Kidney (tissue), 14 donors: ENCODE data around the gene NR3C2. TPM values are rescaled to one million over a fixed set of nuclear protein-coding genes. Genes with fewer than 3 reads are reported as not detected.
A peak's percentile ranks its signal among the peaks of the same experiment; 100 is the strongest.

Source experiments
- DNase-seq, 5 donors: peaks; one replicate each; pipeline ENCODE4 v3.0.0-alpha.2; 2013 to 2020
- FAIRE-seq: peaks from 2 replicates; lab custom pipeline; 2012; peaks lifted over from hg19 to GRCh38; lab: Jason Lieb, UNC
- H3K27ac ChIP-seq, 2 donors: one replicate each; pipeline ENCODE4 v1.7.0; 2013; ENCODE audit warnings: low read depth in 2 of 2, low read length in 2 of 2, inconsistent platforms in 1 of 2
- H3K27me3 ChIP-seq: one replicate; pipeline ENCODE4 v1.7.1; 2013; ENCODE audit warnings: low read length, inconsistent platforms; ENCODE audit not compliant: control insufficient read depth, insufficient read depth
- H3K36me3 ChIP-seq, 3 donors: one replicate each; pipeline versions ENCODE4 v1.7.0 to v1.7.1; 2013; ENCODE audit warnings: low read length in 3 of 3, control low read depth in 1 of 3, inconsistent platforms in 1 of 3; ENCODE audit not compliant: insufficient read depth in 3 of 3, control insufficient read depth in 2 of 3
- H3K4me1 ChIP-seq, 3 donors: one replicate each; pipeline versions ENCODE4 v1.7.0 to v1.7.1; 2013; ENCODE audit warnings: low read length in 3 of 3, inconsistent platforms in 1 of 3, low read depth in 1 of 3; ENCODE audit not compliant: control insufficient read depth in 2 of 3, insufficient read depth in 2 of 3
- H3K4me3 ChIP-seq, 3 donors: one replicate each; pipeline versions ENCODE4 v1.7.0 to v1.8.1; 2013; ENCODE audit warnings: low read length in 3 of 3, control low read depth in 1 of 3, inconsistent platforms in 1 of 3
- H3K9ac ChIP-seq, 3 donors: one replicate each; pipeline versions ENCODE4 v1.7.0 to v1.7.1; 2013; ENCODE audit warnings: low read length in 3 of 3, control low read depth in 1 of 3, inconsistent platforms in 1 of 3
- H3K9me3 ChIP-seq, 3 donors: one replicate each; pipeline versions ENCODE4 v1.7.0 to v1.7.1; 2013; ENCODE audit warnings: low read length in 3 of 3, control low read depth in 1 of 3, inconsistent platforms in 1 of 3; ENCODE audit not compliant: control insufficient read depth in 2 of 3, insufficient read depth in 1 of 3
- intact Hi-C: fragments of 100-400 bp; cut with DNase I; formaldehyde crosslinking; loops from one replicate; pipeline ENCODE4 v1.11.1; 2022
- polyA plus RNA-seq: library from polyadenylated mRNA; stranded (reverse); fragments of 350-450 nt; fragmentation: Illumina TruSeq; extraction: RNeasy Lipid Tissue Mini Kit (QIAGEN cat#74804); gene quantifications from one replicate; pipeline ENCODE4 v1.2.3, GENCODE V29; 2014; ENCODE audit warnings: low read depth, low replicate concordance; ENCODE audit not compliant: insufficient read depth
- total RNA-seq: library from RNA; stranded (reverse); fragmentation: NEBNext Ultra II Directional; extraction: Animal tissue kit (Norgen Biotek cat#: 25700); gene quantifications from one replicate; pipeline ENCODE4 v1.2.1, GENCODE V29; 2021
- TF ChIP-seq, protein P1 (sequence below): IDR thresholded peaks from 3 replicates; pipeline ENCODE4 v1.5.1; 2012; ENCODE audit warnings: mild to moderate bottlenecking, moderate library complexity, borderline replicate concordance; ENCODE audit not compliant: insufficient read depth; ENCODE audit errors: extremely low read depth
- donor health status: control.
- donor health status: control.
- donor health status: control.
- donor health status: control.
- donor health status: control.
- donor health status: DM: yes; HTN: yes; CAD: no.
- donor health status: Normal renal cell carcinoma (clear cell type).

The NR3C2 gene
- total and polyA plus RNA-seq, 2 donors from 2014 or later = 8.7 to 43.4 TPM

DNA sequence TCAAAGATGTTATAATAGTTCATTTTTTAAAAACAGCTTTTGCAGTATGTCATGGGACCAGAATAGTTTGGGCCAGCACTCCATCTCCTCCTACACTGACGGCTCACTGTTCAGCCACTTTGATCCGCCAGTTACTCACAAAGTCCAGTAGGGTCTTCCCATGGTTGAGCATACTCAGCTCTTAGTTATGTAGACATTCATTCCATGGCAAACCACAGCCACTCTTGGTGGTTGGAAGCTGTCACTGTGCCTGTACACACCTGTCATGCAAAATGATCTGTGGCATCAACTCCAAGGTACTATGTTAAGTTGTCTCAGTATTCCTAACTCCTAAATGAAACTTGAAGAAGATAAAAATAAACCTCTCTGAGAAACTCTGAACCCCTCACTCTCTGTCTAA is 127.2 kb downstream of the NR3C2 start:
- H3K4me1 ChIP-seq = peaks cover 0 to 6% (median 0%) of the 10 kb centered on the region in 3 donors
- no peak for DNase-seq
- no peak overlapping the region for H3K27ac ChIP-seq
- no peak overlapping the region for H3K4me3 ChIP-seq
- intact Hi-C loops = no loop called here
- H3K9ac ChIP-seq = no peak overlapping the region
- H3K36me3 ChIP-seq = no peaks in the 10 kb centered on the region
- no peak for FAIRE-seq
- no peaks in the 10 kb centered on the region for H3K27me3 ChIP-seq
- H3K9me3 ChIP-seq = no peaks in the 10 kb centered on the region
- TF ChIP-seq, protein P1, sequence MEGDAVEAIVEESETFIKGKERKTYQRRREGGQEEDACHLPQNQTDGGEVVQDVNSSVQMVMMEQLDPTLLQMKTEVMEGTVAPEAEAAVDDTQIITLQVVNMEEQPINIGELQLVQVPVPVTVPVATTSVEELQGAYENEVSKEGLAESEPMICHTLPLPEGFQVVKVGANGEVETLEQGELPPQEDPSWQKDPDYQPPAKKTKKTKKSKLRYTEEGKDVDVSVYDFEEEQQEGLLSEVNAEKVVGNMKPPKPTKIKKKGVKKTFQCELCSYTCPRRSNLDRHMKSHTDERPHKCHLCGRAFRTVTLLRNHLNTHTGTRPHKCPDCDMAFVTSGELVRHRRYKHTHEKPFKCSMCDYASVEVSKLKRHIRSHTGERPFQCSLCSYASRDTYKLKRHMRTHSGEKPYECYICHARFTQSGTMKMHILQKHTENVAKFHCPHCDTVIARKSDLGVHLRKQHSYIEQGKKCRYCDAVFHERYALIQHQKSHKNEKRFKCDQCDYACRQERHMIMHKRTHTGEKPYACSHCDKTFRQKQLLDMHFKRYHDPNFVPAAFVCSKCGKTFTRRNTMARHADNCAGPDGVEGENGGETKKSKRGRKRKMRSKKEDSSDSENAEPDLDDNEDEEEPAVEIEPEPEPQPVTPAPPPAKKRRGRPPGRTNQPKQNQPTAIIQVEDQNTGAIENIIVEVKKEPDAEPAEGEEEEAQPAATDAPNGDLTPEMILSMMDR = no peak

DNA sequence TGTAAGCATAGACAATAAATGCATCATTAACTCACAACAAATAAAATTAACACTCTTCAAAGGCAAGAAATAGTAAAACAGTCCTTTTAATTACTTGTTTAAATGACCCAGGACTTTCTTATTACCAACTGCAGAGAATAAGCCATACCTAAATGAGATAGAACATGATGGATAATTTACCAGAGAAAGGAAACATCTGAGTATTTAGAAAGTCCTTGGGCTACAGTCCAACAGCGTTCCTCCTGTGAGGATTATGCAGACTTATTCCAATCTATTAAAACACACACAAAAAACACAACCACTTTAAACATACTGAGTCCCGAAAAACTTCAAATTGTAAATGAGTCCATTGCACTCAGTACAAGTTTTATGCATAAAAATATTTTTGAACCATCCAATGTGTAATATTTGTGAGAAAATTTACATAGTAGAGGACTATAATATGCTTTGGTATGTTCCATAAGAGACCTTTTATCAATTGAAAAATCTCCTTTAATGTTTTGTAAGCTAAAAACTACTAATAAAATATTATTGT is 129.2 kb downstream of the NR3C2 start:
- peak in 2 of 5 donors; percentile 19 to 66 for DNase-seq
- no peak overlapping the region for H3K27ac ChIP-seq

DNA sequence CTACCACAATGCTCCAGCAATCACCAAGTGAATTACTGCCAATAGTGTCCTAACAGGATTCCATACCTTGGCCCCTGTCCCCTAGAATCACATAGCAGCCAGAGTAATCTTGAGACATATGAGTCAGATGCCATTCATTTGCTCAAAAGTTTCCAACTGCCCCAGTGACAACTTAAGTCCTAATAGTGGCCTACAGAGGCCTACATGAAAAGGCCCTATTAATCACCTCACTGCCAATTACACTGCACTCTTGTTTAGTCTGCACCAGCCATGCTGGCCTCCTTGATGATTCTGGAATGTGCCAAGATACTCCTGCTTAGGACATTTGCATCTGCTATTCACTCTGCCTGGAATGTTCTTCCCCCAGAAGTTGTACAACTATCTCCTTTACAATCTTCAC is 130.7 kb downstream of the NR3C2 start:
- intact Hi-C loops = no loop called here
- Histone ChIP-seq H3K36me3 (no peaks in the 10 kb centered on the region), H3K9ac (no peak overlapping the region), H3K27ac (no peak overlapping the region), H3K27me3 (no peaks in the 10 kb centered on the region), H3K4me3 (no peak overlapping the region), H3K4me1 (peaks cover 0 to 6% (median 0%) of the 10 kb centered on the region in 3 donors), H3K9me3 (no peaks in the 10 kb centered on the region)
- FAIRE-seq (no peak), DNase-seq (no peak)
- TF ChIP-seq, protein P1 = no peak

More for the DNA sequence above, 129.2 kb downstream of the NR3C2 start:
- peaks cover 0 to 6% (median 0%) of the 10 kb centered on the region in 3 donors for H3K4me1 ChIP-seq
- TF ChIP-seq, protein P1 = no peak
- intact Hi-C loops = no loop called here
- no peaks in the 10 kb centered on the region for H3K27me3 ChIP-seq
- no peak for FAIRE-seq
- no peaks in the 10 kb centered on the region for H3K9me3 ChIP-seq
- H3K4me3 ChIP-seq = no peak overlapping the region
- no peaks in the 10 kb centered on the region for H3K36me3 ChIP-seq
- no peak overlapping the region for H3K9ac ChIP-seq

DNA sequence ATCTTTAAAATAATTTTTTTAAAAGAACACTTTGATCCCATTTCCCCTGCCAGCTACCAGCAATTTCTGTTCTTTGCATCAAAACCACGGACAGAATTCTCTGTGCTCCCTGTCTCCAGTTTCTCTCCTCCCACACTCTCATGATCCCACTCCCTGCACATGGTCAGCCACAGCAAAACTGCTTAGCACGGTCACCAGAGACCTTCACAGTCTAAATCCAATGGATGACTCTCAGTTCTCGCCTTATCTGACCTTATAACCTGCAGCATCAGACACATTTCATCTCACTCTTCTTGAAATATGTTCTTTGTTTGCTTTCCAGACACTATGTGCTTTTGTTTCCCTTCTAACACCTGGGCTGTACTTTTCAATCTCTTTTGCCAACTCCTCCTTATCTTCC is 131.5 kb downstream of the NR3C2 start:
- TF ChIP-seq, protein P1 = no peak
- Histone ChIP-seq H3K9me3 (no peaks in the 10 kb centered on the region), H3K9ac (no peak overlapping the region), H3K4me3 (no peak overlapping the region), H3K36me3 (no peaks in the 10 kb centered on the region), H3K27me3 (no peaks in the 10 kb centered on the region), H3K27ac (no peak overlapping the region), H3K4me1 (peaks cover 0 to 6% (median 4%) of the 10 kb centered on the region in 3 donors)
- FAIRE-seq = no peak
- intact Hi-C loops = no loop called here
- no peak for DNase-seq
